ENCODE results near the gene HRG. TPM values are rescaled to one million over a fixed set of nuclear protein-coding genes. Genes with fewer than 3 reads are reported as not detected.

The HRG gene
- polyA plus RNA-seq, 4 donors, result 1.6 to 3.4 (median 2.0) TPM

- DNase-seq (ENCODE audit: low read depth in 4 of 4, low spot score in 3 of 4), result no peak
These were observed 54.3 kb downstream of the HRG start for GRCh38 chr3:186719945-186720739.

GRCh38 chr3:186722457-186722856 is 56.6 kb downstream of the HRG start:
- DNase-seq (ENCODE audit: low read depth in 4 of 4, low spot score in 3 of 4), result no peak

- DNase-seq (ENCODE audit: low read depth in 4 of 4, low spot score in 3 of 4), result no peak
These were observed 59.1 kb downstream of the HRG start for GRCh38 chr3:186724911-186725310.

Other genes with a start within 250 kb of the HRG start
- gene CRYGS, start 121.6 kb upstream of the HRG start, polyA plus RNA-seq (ENCODE audit: insufficient read length in 4 of 4), result 1 to 10 TPM; 5.3 to 8.0 (median 5.4) TPM
- gene TBCCD1, start 98.7 kb upstream of the HRG start, polyA plus RNA-seq (ENCODE audit: insufficient read length in 4 of 4), result 10 to 100 TPM; 18.3 to 21.5 (median 19.8) TPM
- 10 to 100 TPM; 74.0 to 82.5 (median 78.9) TPM for gene DNAJB11, start 95.3 kb upstream of the HRG start, polyA plus RNA-seq (ENCODE audit: insufficient read length in 4 of 4)
- gene AHSG, start 53.0 kb upstream of the HRG start, polyA plus RNA-seq (ENCODE audit: insufficient read length in 4 of 4), result 1 to 10 TPM in 1 of 4 donors, under 1 TPM in 3; 0.38 to 3.1 (median 0.56) TPM
- under 1 TPM in 2 of 4 donors, not detected in 2; 0.21 to 0.27 TPM for gene FETUB, start 25.6 kb upstream of the HRG start, polyA plus RNA-seq (ENCODE audit: insufficient read length in 4 of 4)
- 100 to 1,000 TPM; 146 to 179 (median 149) TPM for gene KNG1, start 51.3 kb downstream of the HRG start, polyA plus RNA-seq (ENCODE audit: insufficient read length in 4 of 4)
- gene EIF4A2, start 117.6 kb downstream of the HRG start, polyA plus RNA-seq (ENCODE audit: insufficient read length in 4 of 4), result 100 to 1,000 TPM; 807 to 947 (median 901) TPM
- 10 to 100 TPM; 45.7 to 56.9 (median 51.2) TPM for gene RFC4, start 140.5 kb downstream of the HRG start, polyA plus RNA-seq (ENCODE audit: insufficient read length in 4 of 4)
- gene ADIPOQ, start 176.7 kb downstream of the HRG start, polyA plus RNA-seq (ENCODE audit: insufficient read length in 4 of 4), result under 1 TPM in 2 of 4 donors, not detected in 2; 0.03 to 0.04 TPM

Measured in right renal pelvis (tissue), 4 donors.